Activated CD8-positive, alpha-beta T cell treated with anti-CD3 and anti-CD28 coated beads for 36 hours (primary cell): ENCODE data around the gene HIPK3. TPM values are rescaled to one million over a fixed set of nuclear protein-coding genes. Genes with fewer than 3 reads are reported as not detected.

ENCODE experiments used
- ATAC-seq: fragments of 200-7000 bp; cut with Tn5 transposase; one replicate; pipeline ENCODE4 v1.10.0; 2021; ENCODE audit warnings: mild to moderate bottlenecking, moderate library complexity
- CTCF ChIA-PET: fragments of 350-600 bp; sonication (Branson Sonifier 250); formaldehyde crosslinking; loops from one replicate; lab custom pipeline; 2021; ENCODE audit warnings: antibody characterized with exemption; lab: Charles Lee
- POLR2A ChIA-PET: fragments of 350-600 bp; sonication (Branson Sonifier 250); formaldehyde crosslinking; loops from one replicate; lab custom pipeline; 2021; ENCODE audit warnings: antibody characterized with exemption; lab: Charles Lee
- DNase-seq: peaks from one replicate; pipeline ENCODE4 v3.0.0-alpha.2; 2020
- H3K27ac Mint-ChIP-seq: one replicate; pipeline ENCODE4 v1.8.0; 2021; ENCODE audit warnings: mild to moderate bottlenecking, mixed read lengths
- H3K27me3 Mint-ChIP-seq: one replicate; pipeline ENCODE4 v1.8.0; 2021; ENCODE audit warnings: mixed read lengths
- H3K36me3 Mint-ChIP-seq: one replicate; pipeline ENCODE4 v1.8.0; 2021; ENCODE audit warnings: low read depth, mixed read lengths
- H3K4me1 Mint-ChIP-seq: one replicate; pipeline ENCODE4 v1.8.0; 2021; ENCODE audit warnings: low read depth, mixed read lengths
- H3K4me3 Mint-ChIP-seq: one replicate; pipeline ENCODE4 v1.8.0; 2021; ENCODE audit warnings: mild to moderate bottlenecking, moderate library complexity, mixed read lengths
- H3K9me3 Mint-ChIP-seq: one replicate; pipeline ENCODE4 v1.8.0; 2021; ENCODE audit warnings: mixed read lengths
- intact Hi-C: fragments of 100-400 bp; cut with micrococcal nuclease; formaldehyde crosslinking; loops from one replicate; pipeline ENCODE4 v1.10.0; 2022
- total RNA-seq, 2 experiments: library from RNA; stranded (reverse); gene quantifications; one replicate each; pipeline ENCODE4 v1.2.3, GENCODE V29; 2021
- TF ChIP-seq, protein P1 (sequence below): fragments of 200-600 bp; IDR thresholded peaks from one replicate; pipeline ENCODE4 v1.8.0; 2022; ENCODE audit warnings: antibody characterized with exemption, mild to moderate bottlenecking

The HIPK3 gene
- total RNA-seq, 2 experiments from 2014 or later: 27.3 to 28.2 TPM

DNA sequence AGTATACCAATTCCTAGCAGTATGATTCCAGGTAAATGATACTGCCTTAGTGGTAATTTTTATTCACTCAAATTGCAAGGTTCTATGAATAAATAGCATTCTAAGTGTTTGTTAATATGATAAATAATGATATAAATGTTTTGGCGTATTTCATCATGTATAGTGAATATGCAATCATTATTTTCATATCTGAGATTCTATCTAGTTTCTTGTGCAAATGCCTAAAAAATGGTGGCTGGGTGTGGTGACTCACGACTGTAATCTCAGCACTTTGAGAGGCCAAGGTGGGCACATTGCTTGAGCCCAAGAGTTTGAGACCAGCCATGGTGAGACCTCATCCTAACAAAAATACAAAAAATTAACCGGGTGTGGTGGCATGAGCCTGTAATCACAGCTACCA is 13.9 kb downstream of the HIPK3 start:
- H3K4me1 Mint-ChIP-seq: peaks cover 36% of the 10 kb centered on the region
- TF ChIP-seq, protein P1, sequence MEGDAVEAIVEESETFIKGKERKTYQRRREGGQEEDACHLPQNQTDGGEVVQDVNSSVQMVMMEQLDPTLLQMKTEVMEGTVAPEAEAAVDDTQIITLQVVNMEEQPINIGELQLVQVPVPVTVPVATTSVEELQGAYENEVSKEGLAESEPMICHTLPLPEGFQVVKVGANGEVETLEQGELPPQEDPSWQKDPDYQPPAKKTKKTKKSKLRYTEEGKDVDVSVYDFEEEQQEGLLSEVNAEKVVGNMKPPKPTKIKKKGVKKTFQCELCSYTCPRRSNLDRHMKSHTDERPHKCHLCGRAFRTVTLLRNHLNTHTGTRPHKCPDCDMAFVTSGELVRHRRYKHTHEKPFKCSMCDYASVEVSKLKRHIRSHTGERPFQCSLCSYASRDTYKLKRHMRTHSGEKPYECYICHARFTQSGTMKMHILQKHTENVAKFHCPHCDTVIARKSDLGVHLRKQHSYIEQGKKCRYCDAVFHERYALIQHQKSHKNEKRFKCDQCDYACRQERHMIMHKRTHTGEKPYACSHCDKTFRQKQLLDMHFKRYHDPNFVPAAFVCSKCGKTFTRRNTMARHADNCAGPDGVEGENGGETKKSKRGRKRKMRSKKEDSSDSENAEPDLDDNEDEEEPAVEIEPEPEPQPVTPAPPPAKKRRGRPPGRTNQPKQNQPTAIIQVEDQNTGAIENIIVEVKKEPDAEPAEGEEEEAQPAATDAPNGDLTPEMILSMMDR: no peak
- ATAC-seq (no peak), DNase-seq (no peak)
- H3K27me3 Mint-ChIP-seq: no peaks in the 10 kb centered on the region
- ChIA-PET CTCF (no interaction called here), POLR2A (interaction anchor here (0.9 to 1.6 kb wide), 2 partner anchors 16 to 18 kb away, joined by 3 read pairs; no protein-coding TSS in a partner anchor)
- no peaks in the 10 kb centered on the region for H3K36me3 Mint-ChIP-seq
- no peak overlapping the region for H3K27ac Mint-ChIP-seq
- no peak overlapping the region for H3K4me3 Mint-ChIP-seq
- intact Hi-C loops: no loop called here
- H3K9me3 Mint-ChIP-seq: no peaks in the 10 kb centered on the region

DNA sequence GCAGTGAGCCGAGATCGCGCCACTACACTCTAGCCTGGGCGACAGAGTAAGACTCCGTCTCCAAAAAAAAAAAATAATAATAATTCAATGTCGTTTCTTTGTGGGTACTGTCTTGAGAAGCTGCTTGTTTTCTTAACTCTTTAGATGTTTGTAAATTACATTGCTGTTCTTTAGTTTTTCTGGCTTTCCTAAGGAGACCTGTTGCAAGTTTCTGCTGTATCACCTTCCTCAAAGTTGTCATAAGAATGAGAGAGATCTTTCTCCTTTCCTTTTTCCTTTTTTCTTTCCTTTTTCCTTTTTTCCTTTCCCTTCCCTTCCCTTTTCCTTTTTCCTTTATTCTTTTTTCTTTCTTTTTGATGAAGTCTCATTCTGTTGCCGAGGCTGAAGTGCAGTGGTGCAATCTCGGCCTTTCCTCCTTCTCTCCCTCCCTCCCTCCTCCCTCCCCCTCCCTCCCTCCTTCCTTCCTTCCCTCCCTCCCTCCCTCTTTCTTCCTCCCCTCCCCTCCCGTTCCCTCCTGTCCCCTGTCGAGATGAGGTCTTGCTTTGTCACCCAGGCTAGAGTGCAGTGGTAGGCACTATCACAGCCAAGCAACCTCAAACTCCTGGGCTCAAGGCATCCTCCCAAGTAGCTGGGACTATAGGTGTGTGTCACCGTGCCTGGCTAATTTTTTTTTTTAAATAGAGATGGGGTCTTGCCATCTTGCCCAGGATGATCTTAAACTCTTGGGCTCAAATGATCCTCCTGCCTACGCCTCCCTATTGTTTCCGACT is 15.3 kb downstream of the HIPK3 start:
- H3K36me3 Mint-ChIP-seq: no peaks in the 10 kb centered on the region
- no peak overlapping the region for H3K4me3 Mint-ChIP-seq
- ChIA-PET CTCF (no interaction called here), POLR2A (interaction anchor here (1.6 kb wide), 1 partner anchor 17 kb away, joined by 3 read pairs; no protein-coding TSS in a partner anchor)
- ATAC-seq (no peak), DNase-seq (no peak)
- H3K27ac Mint-ChIP-seq: no peak overlapping the region
- H3K27me3 Mint-ChIP-seq: no peaks in the 10 kb centered on the region
- intact Hi-C loops: no loop called here
- peaks cover 38% of the 10 kb centered on the region for H3K4me1 Mint-ChIP-seq
- H3K9me3 Mint-ChIP-seq: no peaks in the 10 kb centered on the region
- TF ChIP-seq, protein P1: no peak

DNA sequence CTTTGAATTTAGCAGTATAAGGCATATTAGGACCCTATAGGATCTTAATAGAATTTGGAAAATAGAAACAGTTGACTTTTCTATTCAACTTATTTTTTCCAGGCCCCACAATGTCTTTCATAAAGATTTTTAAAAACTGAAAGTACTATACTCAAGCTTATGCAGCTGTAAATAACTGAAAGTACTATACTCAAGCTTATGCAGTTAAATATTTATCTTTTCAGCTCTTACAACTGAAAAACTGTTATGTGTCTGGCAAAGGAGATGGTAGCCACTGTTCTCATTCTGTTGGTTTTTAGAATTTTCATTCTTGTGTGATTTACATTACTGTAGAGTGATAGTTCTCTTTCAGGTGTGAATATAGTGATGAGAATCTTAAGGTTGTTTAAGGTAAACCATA is 16.5 kb downstream of the HIPK3 start:
- H3K9me3 Mint-ChIP-seq: no peaks in the 10 kb centered on the region
- intact Hi-C loops: no loop called here
- no peaks in the 10 kb centered on the region for H3K27me3 Mint-ChIP-seq
- no peak overlapping the region for H3K4me3 Mint-ChIP-seq
- DNase-seq (no peak), ATAC-seq (no peak)
- ChIA-PET CTCF (interaction anchor here (0.7 to 1.2 kb wide), 2 partner anchors 21 to 112 kb away, joined by 3 read pairs; partner anchors contain the start of gene CSTF3), POLR2A (no interaction called here)
- peaks cover 2% of the 10 kb centered on the region for H3K36me3 Mint-ChIP-seq
- H3K4me1 Mint-ChIP-seq: peaks cover 43% of the 10 kb centered on the region
- H3K27ac Mint-ChIP-seq: no peak overlapping the region
- TF ChIP-seq, protein P1: no peak

- Mint-ChIP-seq H3K4me3 (no peak overlapping the region), H3K9me3 (no peaks in the 10 kb centered on the region), H3K4me1 (peaks cover 38% of the 10 kb centered on the region), H3K36me3 (peaks cover 5% of the 10 kb centered on the region), H3K27ac (no peak overlapping the region), H3K27me3 (no peaks in the 10 kb centered on the region)
- ATAC-seq (no peak), DNase-seq (no peak)
- ChIA-PET POLR2A (no interaction called here), CTCF (interaction anchor here (1.1 kb wide), 1 partner anchor 11 kb away, joined by 4 read pairs; no protein-coding TSS in a partner anchor)
- intact Hi-C loops: no loop called here
- TF ChIP-seq, protein P1: no peak
These were observed 23.2 kb downstream of the HIPK3 start for GRCh38 chr11:33280411-33280810.

DNA sequence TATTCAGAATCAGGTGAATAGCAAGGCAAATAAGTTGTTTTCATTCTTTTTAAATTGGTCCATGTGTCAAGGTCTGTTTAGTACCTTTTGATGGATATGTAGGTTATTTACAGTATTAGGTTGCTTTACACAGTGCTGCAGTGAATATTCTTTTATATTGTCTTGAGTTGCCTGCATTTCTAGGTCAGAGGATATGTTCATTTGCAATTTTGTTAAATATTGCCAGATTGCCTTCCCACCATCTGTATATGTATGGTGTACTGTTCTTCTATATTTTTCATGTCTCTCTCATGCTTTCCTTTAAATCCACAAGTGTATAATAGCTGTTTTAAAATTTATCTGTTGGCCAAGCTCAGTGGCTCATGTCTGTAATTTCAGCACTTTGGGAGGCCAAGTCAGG is 24.6 kb downstream of the HIPK3 start:
- intact Hi-C loops: no loop called here

More for the DNA sequence above, 24.6 kb downstream of the HIPK3 start:
- CTCF ChIA-PET: no interaction called here
- DNase-seq: no peak
- Mint-ChIP-seq H3K36me3 (peaks cover 10% of the 10 kb centered on the region), H3K9me3 (no peaks in the 10 kb centered on the region), H3K27me3 (no peaks in the 10 kb centered on the region), H3K4me3 (no peak overlapping the region), H3K4me1 (peaks cover 31% of the 10 kb centered on the region), H3K27ac (no peak overlapping the region)
- no peak for ATAC-seq
- POLR2A ChIA-PET: no interaction called here
- TF ChIP-seq, protein P1: no peak
